Retinal pigment epithelial cell (primary cell): ENCODE measurements around the gene UBL7.

Experiments
- DNase-seq: peaks from one replicate; pipeline ENCODE4 v3.0.0-alpha.2; 2010; ENCODE audit warnings: low read depth
- H3K4me3 ChIP-seq: 2 replicates; pipeline ENCODE4 v1.5.1; 2011; ENCODE audit warnings: mild to moderate bottlenecking, low read length, control low read depth, moderate library complexity
- CTCF ChIP-seq: conservative IDR thresholded peaks from 2 replicates; pipeline ENCODE4 v1.5.1; 2011; ENCODE audit warnings: low read depth, low read length, control low read depth, inconsistent platforms

Gene UBL7

DNA sequence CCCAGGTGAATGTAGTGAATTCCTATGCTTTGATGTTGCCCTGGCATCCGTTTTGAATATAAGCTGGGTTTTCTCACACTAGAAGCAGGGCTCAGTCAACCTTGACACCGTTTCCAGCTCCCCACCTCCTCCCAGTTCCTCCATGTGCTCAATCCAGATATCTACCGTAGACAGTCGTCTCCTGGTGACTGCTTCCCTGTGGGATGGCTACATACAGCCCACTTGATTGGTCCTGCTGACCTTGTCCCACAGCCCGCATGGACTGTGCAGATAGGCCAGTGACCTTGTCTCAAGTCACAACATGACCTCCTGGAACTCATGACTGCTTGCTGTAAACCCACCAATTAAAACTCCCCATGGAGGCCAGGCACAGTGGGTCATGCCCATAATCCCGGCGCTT lies 35.3 kb downstream of the UBL7 start:
- DNase-seq, result no peak
- TF ChIP-seq CTCF, result no peak
- H3K4me3 ChIP-seq, result no peak overlapping the region

GRCh38 chr15:74424901-74425528 lies 35.9 kb downstream of the UBL7 start:
- no peak for TF ChIP-seq CTCF
- no peak overlapping the region for H3K4me3 ChIP-seq
- DNase-seq, result no peak

DNA sequence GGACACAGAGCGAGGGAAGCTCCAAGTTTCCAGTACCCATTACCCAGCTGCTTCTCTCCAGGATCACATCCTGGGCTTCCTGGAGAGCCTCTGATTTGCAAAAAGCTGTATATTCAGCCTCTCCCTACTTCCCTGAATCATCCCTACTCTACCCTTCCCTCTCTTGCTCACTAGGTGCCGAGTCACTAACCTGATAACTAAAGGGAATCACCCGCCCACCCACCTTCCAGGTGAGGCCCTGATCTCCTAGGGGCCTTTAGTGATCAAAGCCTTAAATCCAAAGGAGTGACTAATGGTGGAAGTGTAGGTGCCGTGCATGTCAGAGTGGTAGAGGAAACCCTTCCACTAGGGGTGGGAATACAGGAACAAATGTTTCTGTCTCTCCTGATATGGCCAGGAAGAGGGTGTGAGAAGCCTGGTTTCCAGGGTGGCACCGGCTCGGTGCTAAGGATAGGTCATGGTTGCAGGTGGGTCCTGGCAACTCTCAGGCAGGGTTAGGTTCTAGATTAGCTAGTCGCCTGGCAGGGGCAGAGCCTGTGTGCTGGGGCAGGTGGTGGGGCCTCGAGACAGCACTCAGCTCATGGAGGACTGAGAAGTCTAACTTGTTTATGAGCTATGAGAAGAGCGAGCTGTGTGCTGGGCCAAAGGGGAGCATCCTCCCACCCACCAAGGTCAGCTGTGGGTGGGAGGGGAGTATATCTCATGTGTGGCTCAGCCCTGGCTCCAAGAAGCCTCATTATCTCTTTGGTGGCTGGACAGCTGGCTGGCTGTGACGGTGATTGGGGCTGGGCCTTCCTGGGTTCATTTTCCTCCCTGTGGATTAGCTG lies 37.3 kb downstream of the UBL7 start:
- no peak for DNase-seq
- TF ChIP-seq CTCF, result peak; percentile 1
- no peak overlapping the region for H3K4me3 ChIP-seq

DNA sequence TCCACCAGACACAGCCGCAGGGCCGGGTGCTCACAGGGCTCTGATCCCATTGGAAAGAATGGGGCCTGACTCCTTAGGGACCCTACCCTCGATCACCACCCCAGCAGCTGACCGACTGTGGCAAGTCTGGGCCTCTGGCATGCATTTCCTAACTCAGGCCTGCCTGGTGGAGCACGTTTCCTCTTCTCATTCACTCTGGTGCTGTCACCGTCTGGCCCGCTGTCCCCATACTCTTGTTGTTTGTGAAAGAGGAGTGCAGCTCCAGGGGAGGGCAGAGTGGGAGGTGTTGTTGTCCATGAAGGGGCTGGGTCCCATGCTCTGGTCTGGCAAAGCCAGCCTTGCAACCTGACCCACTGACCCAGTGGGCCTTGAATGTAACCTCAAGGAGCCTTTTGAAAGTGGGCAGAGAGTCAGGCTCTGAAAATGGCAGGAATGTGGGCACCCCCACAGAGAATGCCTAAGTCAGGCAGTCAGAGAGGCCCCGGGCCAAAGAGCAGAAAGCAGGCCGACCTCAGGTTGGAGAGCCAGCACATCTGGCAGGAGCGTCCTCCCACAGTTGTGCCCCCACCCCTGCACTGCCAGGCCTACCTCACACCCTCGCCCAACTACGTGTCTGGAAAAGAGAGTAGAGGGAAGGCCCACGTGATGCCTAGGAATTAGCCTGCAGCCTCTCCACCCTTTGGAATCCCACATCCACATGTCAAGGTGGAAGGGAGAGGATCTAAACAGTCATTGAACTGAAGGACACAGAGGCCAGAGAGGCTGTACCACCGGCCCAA lies 38.1 kb downstream of the UBL7 start:
- H3K4me3 ChIP-seq, result no peak overlapping the region
- no peak for TF ChIP-seq CTCF
- DNase-seq, result no peak

GRCh38 chr15:74422265-74422651 lies 38.7 kb downstream of the UBL7 start:
- no peak for TF ChIP-seq CTCF
- no peak overlapping the region for H3K4me3 ChIP-seq
- DNase-seq, result no peak

- TF ChIP-seq CTCF, result no peak
- DNase-seq, result no peak
- H3K4me3 ChIP-seq, result no peak overlapping the region
Measured at GRCh38 chr15:74421302-74422245, 39.4 kb downstream of the UBL7 start.
